Lower leg skin (tissue), 3 donors: Measurements from ENCODE around the gene ZCCHC24.

Experiments
- CTCF ChIP-seq, 3 donors: fragments of 450-650 bp; IDR thresholded peaks; one replicate each; pipeline ENCODE4 v1.5.1; 2016; ENCODE audit warnings: antibody characterized with exemption in 3 of 3, mild to moderate bottlenecking in 3 of 3, moderate library complexity in 2 of 3
- POLR2A ChIP-seq, 2 donors: fragments of 450-650 bp; IDR thresholded peaks; one replicate each; pipeline ENCODE4 v1.6.1; 2016 to 2017; ENCODE audit warnings: antibody characterized with exemption in 2 of 2, mild to moderate bottlenecking in 1 of 2, moderate library complexity in 1 of 2

DNA sequence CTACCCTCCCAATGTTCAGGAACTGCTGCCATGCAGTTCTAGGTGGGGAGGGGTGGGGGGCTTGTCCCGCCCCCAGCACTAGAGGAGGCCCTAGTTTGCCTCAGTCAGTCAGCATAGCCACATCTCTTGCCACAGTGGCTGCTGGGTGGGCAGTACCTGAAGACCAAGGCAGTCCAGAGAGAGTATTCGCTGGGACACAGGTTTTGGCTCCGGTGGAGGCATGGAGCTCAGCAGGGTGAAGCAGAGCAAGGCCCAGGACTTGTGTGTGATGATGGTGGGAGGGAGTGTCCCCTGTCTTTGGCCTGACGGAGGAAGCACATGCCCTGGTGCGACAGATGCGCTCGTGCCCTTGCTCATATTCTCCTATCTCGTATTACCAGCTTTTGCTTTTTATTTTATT is 24.7 kb upstream of the ZCCHC24 start:
- no peak for TF ChIP-seq CTCF (IDR thresholded peaks at IDR 0.05)
- TF ChIP-seq POLR2A (IDR thresholded peaks at IDR 0.05) = no peak
